T-helper 17 cell (primary cell): ENCODE results near the gene PTTG1IP. TPM values are rescaled to one million over a fixed set of nuclear protein-coding genes. Genes with fewer than 3 reads are reported as not detected.
A peak's percentile ranks its signal among the peaks of the same experiment; 100 is the strongest.
"Not testable (repeated sequence)": the region's sequence is repeated elsewhere in the genome, so short reads cannot be mapped to it uniquely, and the experiment has no call there.

ENCODE experiments used
- ATAC-seq: fragments of 150-1000 bp; cut with Tn5 transposase; 2 replicates; pipeline ENCODE4 v1.10.0; 2021; ENCODE audit warnings: mild to moderate bottlenecking, moderate library complexity
- DNase-seq, 3 donors: peaks; one replicate each; pipeline versions ENCODE4 v3.0.0 to v3.0.0-alpha.2; 2020 to 2021
- H3K9me3 ChIP-seq: one replicate; pipeline ENCODE4 v1.7.0; 2013; ENCODE audit warnings: low read length, mild to moderate bottlenecking; ENCODE audit not compliant: control insufficient read depth, poor library complexity, severe bottlenecking
- H3K27ac Mint-ChIP-seq: one replicate; pipeline ENCODE4 v1.8.0; 2022; ENCODE audit warnings: mild to moderate bottlenecking, moderate library complexity, mixed read lengths
- H3K27me3 Mint-ChIP-seq: one replicate; pipeline ENCODE4 v1.8.0; 2022; ENCODE audit warnings: mixed read lengths
- H3K36me3 Mint-ChIP-seq: one replicate; pipeline ENCODE4 v1.8.0; 2022; ENCODE audit warnings: low read depth, mixed read lengths
- H3K4me1 Mint-ChIP-seq: one replicate; pipeline ENCODE4 v1.8.0; 2022; ENCODE audit warnings: mild to moderate bottlenecking, mixed read lengths
- H3K4me3 Mint-ChIP-seq: one replicate; pipeline ENCODE4 v1.8.0; 2022; ENCODE audit warnings: mild to moderate bottlenecking, moderate library complexity, mixed read lengths
- total RNA-seq, 4 donors: library from RNA in 2 of 4; stranded (reverse) in 2 of 4; gene quantifications; one replicate each; pipeline ENCODE4 v1.2.3 and lab custom pipeline; 2022 to 2026

PTTG1IP gene
- total RNA-seq, 2 donors from 2014 or later = 98.4 to 123 TPM

DNA sequence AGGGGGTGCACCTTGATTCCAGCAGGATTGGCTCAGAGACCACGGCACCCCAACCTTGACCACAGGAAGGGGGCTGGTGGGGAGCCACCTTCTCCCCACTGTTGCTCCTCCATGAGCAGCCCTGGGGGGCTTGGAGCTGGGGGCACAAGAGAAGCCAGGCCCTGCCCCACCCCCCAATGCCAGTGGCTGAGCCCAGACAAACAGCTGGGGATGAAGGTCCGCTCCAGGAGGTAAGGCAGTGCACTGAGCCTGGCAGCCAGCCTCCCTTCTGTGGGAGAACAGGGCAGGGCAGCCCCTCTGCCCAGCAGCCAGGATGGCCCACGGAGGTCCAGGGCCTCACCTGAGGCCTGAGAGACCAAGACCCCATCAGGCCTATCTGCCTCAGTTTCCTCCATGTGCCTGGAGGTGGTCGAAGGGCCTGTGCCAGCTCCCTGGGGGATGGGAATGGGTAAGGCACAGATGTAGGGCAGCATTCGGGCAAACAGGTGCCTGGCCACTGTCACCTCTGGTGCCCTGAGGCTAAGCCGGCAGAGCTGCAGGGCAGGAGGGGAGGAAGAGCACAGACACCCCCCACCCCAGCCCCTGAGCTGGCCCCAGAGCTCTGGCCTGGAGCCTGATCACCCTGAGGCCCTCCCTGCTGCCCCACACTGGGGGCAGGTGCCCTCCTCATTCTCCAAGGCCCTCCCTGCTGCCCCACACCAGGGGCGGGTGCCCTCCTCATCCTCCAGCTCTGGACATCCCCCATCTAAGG, 40.1 kb upstream of the PTTG1IP start:
- Mint-ChIP-seq H3K27ac (peak overlapping the region; percentile 96), H3K4me3 (peak overlapping the region; percentile 91), H3K4me1 (peaks cover 59% of the 10 kb centered on the region), H3K27me3 (no peaks in the 10 kb centered on the region), H3K36me3 (no peaks in the 10 kb centered on the region)
- ATAC-seq (no peak), DNase-seq (no peak)
- no peaks in the 10 kb centered on the region for H3K9me3 ChIP-seq

DNA sequence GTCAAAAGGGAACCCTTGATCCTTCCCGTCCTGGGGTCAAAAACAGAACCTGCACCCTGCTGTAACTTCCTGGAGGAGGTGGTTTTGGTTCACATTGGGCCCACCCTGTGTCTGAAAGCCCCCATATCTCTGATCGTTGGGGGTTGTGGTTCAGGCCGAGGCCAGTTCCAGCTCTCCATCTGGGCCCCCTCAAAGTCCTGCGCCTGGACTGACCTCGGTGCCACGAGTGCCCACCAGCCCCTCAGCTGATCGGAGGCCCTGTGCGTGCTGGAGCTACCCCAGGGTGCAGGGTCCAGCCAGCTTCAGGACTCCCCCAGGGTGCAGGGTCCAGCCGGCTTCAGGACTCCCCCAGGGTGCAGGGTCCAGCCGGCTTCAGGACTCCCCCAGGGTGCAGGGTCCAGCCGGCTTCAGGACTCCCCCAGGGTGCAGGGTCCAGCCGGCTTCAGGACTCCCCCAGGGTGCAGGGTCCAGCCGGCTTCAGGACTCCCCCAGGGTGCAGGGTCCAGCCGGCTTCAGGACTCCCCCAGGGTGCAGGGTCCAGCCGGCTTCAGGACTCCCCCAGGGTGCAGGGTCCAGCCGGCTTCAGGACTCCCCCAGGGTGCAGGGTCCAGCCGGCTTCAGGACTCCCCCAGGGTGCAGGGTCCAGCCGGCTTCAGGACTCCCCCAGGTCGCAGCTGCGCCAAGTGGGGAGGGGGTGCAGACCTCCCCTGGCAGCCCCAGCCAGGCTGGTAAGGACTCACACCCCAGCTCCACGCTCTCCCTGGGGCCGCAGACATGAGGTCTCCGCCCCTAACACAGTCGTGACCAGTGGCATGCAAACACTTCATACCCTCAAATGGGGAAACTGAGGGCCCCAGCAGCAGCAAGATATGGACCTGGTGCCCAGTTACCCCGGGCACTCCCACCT, 39.3 kb upstream of the PTTG1IP start:
- not testable (repeated sequence) for H3K27me3 Mint-ChIP-seq, H3K36me3 Mint-ChIP-seq, DNase-seq, ATAC-seq, H3K9me3 ChIP-seq
- peaks cover 55% of the 10 kb centered on the region for H3K4me1 Mint-ChIP-seq
- H3K4me3 Mint-ChIP-seq = peak overlapping the region; percentile 91
- H3K27ac Mint-ChIP-seq = peak overlapping the region; percentile 96

DNA sequence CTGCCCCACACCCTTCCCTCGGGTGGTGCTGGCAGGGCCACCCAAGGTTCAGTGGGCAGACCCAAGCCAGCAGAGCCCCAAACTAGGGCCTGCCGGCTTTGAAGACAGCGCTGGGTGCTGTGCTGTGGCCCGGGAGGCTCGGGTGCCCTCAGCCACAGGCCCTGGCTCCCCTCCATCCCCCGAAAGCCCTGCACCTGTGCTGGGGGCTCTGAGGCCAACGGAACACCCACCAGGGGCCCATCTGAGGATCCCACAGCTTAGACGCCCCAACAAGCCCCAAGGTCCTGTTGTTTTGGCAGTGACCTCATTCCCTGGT, 38.6 kb upstream of the PTTG1IP start:
- DNase-seq (no peak), ATAC-seq (no peak)
- Mint-ChIP-seq H3K36me3 (no peaks in the 10 kb centered on the region), H3K27ac (peak overlapping the region; percentile 96), H3K4me3 (peak overlapping the region; percentile 88), H3K4me1 (peaks cover 50% of the 10 kb centered on the region), H3K27me3 (no peaks in the 10 kb centered on the region)
- H3K9me3 ChIP-seq = no peaks in the 10 kb centered on the region

DNA sequence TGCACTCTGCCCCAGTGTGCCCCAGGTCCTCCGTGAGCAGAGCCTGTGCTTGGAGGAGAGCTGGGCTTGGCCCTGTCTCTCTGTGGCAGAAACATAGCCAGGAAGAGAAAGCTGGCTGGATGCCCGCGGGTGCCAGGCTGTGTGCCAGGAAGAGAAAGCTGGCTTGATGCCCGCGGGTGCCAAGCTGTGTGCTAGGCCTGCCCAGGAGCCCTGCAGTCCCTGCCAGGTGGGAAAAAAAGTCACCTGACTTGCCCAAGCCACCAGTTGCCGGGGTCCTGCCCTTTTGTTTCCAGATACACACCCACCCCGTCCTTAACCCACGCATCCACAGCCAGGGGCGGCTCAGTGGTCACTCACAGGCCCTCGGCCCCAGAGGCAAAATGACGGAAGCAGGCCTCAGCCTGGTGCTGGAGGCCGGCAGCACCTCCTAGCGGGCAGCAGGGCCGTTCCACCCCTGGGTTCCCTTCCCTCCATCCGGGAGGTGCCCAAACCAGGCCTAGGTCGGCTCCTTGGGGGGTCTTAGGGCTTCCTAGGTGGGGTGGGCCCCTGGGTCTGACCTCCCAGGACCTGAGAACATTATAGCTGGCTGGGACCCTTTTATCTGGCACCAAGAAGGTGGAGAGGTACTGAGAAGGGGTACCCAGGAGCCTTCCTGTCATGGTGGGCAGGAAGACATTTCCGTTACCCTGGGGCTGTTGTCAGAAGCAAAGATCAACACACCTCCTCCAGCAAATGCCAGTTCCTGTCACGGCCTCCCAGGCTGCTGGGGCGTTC, 38.1 kb upstream of the PTTG1IP start:
- Mint-ChIP-seq H3K4me1 (peaks cover 46% of the 10 kb centered on the region), H3K36me3 (no peaks in the 10 kb centered on the region), H3K27ac (peak overlapping the region; percentile 96), H3K27me3 (no peaks in the 10 kb centered on the region), H3K4me3 (peak overlapping the region; percentile 88)
- peak; percentile 72 for ATAC-seq
- H3K9me3 ChIP-seq = no peaks in the 10 kb centered on the region
- peak in 2 of 3 donors; percentile 37 to 39 for DNase-seq

DNA sequence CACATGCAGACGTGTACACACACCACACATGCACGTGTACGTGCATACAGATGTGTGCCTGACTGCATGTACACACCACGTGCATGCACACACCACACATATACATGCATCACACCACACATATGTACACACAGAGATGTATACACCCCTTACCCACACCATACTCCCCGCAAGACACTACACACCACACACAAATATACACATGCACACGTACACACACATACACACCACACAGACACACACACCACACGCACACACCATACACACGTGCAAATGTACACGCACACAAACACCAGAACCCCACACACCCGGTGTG, 37.5 kb upstream of the PTTG1IP start:
- H3K4me1 Mint-ChIP-seq = peaks cover 46% of the 10 kb centered on the region
- no peaks in the 10 kb centered on the region for H3K36me3 Mint-ChIP-seq
- no peaks in the 10 kb centered on the region for H3K9me3 ChIP-seq
- no peak for DNase-seq
- no peaks in the 10 kb centered on the region for H3K27me3 Mint-ChIP-seq
- ATAC-seq = no peak
- H3K4me3 Mint-ChIP-seq = peak overlapping the region; percentile 88
- peak overlapping the region; percentile 96 for H3K27ac Mint-ChIP-seq

DNA sequence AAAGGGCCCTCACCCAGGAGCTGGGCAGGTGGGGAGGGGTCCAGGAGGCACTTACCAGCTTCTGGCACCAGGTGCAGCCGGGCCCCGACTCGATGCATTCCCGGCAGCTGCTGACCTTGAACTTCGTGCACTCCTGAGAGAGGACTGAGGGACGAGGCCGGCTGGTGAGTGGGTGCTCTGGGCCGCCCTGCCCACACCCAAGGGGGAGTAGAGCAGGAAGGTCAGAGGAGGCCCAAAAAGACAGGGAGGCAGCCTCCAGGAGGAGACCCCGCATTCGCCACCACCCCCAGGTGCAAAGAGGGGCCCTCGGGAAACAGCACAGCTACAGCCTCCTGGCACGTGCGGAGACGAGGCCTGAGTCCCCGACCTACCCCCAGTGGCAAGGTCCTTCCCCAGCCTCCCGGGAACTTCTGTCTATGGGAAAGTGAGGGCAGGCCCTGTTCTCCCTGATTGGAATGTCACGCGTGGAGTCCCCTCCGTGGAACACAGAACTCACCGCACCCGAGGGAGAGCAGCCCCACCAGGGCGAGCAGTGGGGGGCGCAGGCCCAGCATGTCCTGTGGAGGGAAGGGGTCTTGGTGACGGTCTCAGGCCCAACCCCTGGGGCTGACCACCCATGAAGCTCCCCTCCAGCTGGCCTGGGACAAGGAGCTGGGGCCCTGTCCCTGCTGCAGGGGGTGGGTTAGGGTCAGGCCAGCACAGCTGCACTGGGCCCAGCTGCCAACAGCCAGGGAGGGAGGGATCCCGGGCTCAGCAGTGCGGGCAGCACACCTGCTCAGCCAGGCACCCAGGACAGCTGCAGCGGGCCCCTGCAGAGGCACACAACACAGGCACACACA, 37.0 kb upstream of the PTTG1IP start:
- DNase-seq = no peak
- Mint-ChIP-seq H3K27ac (peak overlapping the region; percentile 96), H3K4me3 (peak overlapping the region; percentile 88), H3K27me3 (no peaks in the 10 kb centered on the region), H3K4me1 (peaks cover 45% of the 10 kb centered on the region), H3K36me3 (no peaks in the 10 kb centered on the region)
- H3K9me3 ChIP-seq = no peaks in the 10 kb centered on the region
- ATAC-seq = no peak

DNA sequence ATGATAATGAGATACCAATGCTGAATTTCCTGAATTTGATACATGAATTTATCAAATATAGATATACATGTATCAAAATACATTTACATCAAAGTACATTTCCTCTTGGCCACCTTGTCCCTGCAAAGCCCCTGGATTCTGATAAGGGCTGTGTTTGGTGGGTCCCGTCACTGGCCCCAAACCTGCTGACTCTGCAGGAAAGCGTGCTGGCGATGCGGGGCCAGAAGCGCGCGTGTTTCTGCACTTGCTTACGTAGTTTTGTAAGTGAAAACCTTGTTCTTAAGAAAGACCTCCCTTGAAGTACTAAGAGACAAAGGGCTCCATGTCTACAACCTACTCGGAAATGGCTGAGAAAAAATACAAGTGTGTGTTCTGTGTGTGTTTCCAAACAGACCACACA, 36.2 kb upstream of the PTTG1IP start:
- no peaks in the 10 kb centered on the region for H3K27me3 Mint-ChIP-seq
- H3K9me3 ChIP-seq = no peaks in the 10 kb centered on the region
- H3K4me1 Mint-ChIP-seq = peaks cover 40% of the 10 kb centered on the region
- H3K36me3 Mint-ChIP-seq = peaks cover under 1% of the 10 kb centered on the region
- ATAC-seq = no peak
- no peak for DNase-seq
- peak overlapping the region; percentile 21 for H3K4me3 Mint-ChIP-seq
- peak overlapping the region; percentile 85 for H3K27ac Mint-ChIP-seq

DNA sequence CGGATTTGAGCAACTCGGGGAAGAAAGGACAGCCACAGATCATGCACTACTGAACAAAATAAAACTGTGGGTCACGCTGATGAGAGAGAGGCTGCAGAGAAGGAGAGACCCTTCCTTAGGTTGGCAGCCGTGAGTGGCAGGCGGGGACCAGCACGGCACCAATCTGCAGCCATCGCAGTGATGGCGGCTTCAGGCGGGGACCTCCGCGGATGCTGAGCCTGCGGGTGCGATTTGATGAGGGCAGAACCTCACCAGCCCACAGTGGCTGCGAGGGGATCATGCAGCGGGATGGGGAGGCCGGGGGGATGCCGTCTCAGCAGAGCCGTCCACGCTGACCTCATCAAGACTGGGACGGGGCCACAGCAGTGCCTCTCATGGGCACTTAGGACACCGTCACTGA, 35.4 kb upstream of the PTTG1IP start:
- ATAC-seq (no peak), DNase-seq (no peak)
- Mint-ChIP-seq H3K27ac (peak overlapping the region; percentile 85), H3K4me1 (peaks cover 39% of the 10 kb centered on the region), H3K36me3 (peaks cover 7% of the 10 kb centered on the region), H3K4me3 (no peak overlapping the region), H3K27me3 (no peaks in the 10 kb centered on the region)
- no peaks in the 10 kb centered on the region for H3K9me3 ChIP-seq

DNA sequence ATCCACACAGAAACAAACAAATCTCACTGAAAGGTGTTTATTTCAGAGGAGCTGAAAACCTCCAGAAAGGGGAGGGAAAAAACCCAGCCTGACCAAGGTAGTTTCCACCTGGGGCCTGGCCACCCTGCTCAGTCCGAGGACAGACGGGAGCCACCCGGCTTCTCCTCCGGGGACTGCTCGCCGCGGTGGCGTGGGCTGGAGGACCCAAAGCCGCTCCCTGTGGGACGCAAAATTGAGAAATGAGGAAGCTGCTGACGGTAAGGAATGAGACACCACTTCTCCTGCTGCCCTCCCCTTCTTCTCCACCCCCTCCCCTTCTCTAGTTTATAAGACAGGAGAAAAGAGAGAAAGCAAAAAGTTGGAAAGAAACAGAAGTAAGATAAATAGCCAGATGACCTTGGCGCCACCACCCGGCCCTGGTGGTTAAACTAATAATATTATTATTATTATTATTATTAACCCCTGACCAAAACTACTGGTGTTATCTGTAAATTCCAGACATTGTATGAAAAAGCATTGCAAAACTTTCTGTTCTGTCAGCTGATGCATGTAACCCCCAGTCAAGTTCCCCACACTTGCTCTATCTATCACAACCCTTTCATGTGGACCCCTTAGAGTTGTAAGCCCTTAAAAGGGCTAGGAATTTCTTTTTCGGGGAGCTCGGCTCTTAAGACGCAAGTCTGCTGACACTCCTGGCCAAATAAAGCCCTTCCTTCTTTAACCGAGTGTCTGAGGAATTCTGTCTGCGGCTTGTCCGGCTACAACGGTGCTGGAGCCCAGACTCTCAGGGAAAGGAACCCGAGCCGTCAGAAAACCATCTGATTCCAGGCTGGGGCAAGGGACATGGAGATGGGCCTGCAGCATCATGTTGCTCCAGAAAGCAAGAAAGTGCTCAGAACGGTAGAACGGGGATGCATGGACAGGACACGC, 34.7 kb upstream of the PTTG1IP start:
- Mint-ChIP-seq H3K4me3 (no peak overlapping the region), H3K27ac (peak overlapping the region; percentile 85), H3K4me1 (peaks cover 38% of the 10 kb centered on the region), H3K36me3 (peaks cover 7% of the 10 kb centered on the region), H3K27me3 (no peaks in the 10 kb centered on the region)
- DNase-seq = no peak
- ATAC-seq = no peak
- H3K9me3 ChIP-seq = no peaks in the 10 kb centered on the region

DNA sequence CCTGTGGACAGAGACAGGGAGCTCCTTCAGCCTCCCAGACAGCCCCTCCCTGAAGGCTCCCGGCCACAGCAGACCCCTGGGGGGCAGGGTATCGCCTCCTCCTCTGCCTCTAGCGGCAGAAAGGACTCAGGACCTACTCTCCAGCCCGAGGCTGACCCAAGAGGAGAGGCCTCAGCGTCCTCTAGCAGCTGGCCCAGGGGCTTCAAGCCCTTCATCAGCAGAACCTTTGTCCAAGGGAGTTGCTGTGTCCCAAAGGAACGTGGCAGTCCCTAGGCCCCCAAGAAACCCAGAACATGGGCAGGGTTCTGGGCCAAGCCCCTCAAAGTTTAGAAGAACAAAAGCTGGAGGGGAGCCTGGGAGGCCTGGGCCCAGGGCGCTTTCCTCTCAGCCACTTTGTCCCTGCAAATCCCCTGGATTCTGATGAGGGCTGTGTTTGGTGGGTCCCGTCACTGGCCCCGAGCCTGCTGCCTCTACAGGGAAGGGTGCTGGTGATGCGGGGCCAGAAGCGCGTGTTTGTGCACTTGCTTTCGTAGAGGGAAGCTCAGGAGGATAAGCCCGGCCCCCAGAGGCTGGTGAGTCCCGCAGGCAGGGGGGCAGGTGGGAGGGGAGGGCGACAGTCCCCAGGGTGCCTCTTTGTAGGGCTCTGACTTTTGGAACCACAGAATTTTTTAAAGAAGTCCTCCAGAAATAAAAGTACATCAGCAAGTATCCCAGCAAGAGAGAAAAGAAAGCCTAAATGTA, 33.9 kb upstream of the PTTG1IP start:
- DNase-seq (no peak), ATAC-seq (no peak)
- H3K27ac Mint-ChIP-seq = no peak overlapping the region
- H3K4me1 Mint-ChIP-seq = peaks cover 40% of the 10 kb centered on the region
- no peaks in the 10 kb centered on the region for H3K27me3 Mint-ChIP-seq
- no peaks in the 10 kb centered on the region for H3K9me3 ChIP-seq
- no peak overlapping the region for H3K4me3 Mint-ChIP-seq
- H3K36me3 Mint-ChIP-seq = peaks cover 13% of the 10 kb centered on the region

DNA sequence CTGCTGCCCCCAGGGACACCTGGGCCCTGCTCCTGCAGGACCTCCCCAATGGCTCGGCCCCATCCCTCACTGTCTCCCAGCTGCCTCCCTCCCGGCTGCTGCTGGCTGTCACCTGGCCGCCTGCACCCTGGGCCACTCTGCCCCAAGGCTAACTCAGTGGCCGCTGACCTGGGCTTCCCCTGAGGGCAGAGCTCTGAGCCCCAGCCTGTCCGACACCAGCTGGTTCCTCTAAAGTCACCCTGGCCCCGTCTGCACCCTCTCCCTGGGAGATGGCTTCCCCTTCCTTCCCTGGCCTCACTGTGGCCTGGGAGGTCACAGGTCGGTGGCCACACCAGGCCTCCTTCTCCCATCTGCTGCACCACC, 32.2 kb upstream of the PTTG1IP start:
- Mint-ChIP-seq H3K36me3 (peaks cover 14% of the 10 kb centered on the region), H3K4me1 (peaks cover 28% of the 10 kb centered on the region), H3K27me3 (no peaks in the 10 kb centered on the region), H3K4me3 (no peak overlapping the region), H3K27ac (no peak overlapping the region)
- no peak for DNase-seq
- no peak for ATAC-seq
- no peaks in the 10 kb centered on the region for H3K9me3 ChIP-seq
